A673 (cell line): ENCODE measurements around the gene BMP8A.

Source experiments
- EZH2 ChIP-seq: fragments of 200-600 bp; sonication (generic); IDR thresholded peaks from 2 replicates; pipeline ENCODE4 v1.6.1; 2017; ENCODE audit warnings: borderline replicate concordance, low read depth, mild to moderate bottlenecking, mixed read lengths, antibody characterized with exemption, low read length; ENCODE audit not compliant: poor library complexity, severe bottlenecking
- TF ChIP-seq, protein P1 (sequence below): fragments of 300-800, 200-600 bp; sonication (generic); conservative IDR thresholded peaks from 2 replicates; pipeline ENCODE4 v1.5.1; 2017; ENCODE audit warnings: low read depth, mild to moderate bottlenecking, antibody characterized with exemption, low read length, moderate library complexity, mixed read lengths

DNA sequence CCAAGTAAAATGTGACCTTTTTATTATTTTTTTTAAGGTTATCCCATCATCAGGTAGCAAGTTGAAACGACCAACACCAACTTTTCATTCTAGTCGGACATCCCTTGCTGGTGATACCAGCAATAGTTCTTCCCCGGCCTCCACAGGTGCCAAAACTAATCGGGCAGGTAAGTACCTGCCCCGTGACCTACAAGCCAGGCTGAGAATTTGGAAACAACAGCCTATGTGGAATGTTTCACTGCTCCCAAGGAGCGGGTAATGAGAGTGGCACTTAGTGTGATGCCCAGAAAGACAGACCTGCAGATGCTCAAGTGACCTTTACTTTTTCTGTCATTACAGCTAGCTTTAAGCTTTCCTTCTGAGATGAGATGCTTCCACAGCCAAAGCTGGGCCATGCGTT is 6.9 kb upstream of the BMP8A start:
- TF ChIP-seq, protein P1, sequence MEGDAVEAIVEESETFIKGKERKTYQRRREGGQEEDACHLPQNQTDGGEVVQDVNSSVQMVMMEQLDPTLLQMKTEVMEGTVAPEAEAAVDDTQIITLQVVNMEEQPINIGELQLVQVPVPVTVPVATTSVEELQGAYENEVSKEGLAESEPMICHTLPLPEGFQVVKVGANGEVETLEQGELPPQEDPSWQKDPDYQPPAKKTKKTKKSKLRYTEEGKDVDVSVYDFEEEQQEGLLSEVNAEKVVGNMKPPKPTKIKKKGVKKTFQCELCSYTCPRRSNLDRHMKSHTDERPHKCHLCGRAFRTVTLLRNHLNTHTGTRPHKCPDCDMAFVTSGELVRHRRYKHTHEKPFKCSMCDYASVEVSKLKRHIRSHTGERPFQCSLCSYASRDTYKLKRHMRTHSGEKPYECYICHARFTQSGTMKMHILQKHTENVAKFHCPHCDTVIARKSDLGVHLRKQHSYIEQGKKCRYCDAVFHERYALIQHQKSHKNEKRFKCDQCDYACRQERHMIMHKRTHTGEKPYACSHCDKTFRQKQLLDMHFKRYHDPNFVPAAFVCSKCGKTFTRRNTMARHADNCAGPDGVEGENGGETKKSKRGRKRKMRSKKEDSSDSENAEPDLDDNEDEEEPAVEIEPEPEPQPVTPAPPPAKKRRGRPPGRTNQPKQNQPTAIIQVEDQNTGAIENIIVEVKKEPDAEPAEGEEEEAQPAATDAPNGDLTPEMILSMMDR: no peak
- TF ChIP-seq EZH2: no peak
